Raji (cell line): ENCODE measurements around the gene DST.

Experiments used
- POLR2A ChIP-seq: IDR thresholded peaks from 2 replicates; pipeline ENCODE4 v1.6.1; 2011; ENCODE audit warnings: low read depth, low read length, control low read depth; ENCODE audit not compliant: insufficient read depth

The DST gene

DNA sequence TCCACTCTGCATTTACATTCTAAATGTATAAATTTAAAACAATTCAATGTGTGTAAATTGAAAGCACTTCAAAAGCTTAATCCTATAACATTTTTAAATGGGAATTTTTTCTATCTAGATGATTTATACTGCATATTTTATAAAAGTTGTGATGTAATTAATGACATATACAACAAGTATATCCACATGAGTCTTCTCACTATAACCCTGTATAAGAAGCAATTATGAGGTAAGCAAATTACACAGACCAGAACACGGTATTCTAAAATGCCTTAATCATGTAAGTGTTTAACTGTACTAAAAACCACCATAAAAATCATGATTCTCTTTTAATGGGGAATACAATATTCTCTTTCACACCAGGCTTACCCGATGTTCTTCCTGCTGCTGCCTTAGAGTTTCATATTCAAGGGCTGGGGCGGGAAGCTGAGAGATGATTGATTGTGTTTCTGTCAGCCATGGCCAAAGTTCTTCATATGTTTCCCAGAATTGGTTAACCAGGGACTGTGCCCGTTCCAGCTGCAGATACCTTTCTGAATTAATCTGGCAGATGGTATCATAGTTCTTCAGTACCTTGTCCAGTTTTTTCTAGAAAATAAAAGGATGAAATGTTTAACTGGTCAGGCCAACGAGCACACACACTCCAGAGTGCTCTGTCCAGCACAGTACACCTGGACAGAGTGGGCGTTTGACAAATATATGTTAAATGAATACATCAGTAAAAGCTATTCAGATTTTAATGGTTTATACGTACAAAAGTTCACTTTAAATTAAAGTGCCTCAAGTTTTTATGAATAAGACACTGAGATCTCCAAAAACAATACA is 127.4 kb downstream of the DST start:
- TF ChIP-seq POLR2A, result no peak

DNA sequence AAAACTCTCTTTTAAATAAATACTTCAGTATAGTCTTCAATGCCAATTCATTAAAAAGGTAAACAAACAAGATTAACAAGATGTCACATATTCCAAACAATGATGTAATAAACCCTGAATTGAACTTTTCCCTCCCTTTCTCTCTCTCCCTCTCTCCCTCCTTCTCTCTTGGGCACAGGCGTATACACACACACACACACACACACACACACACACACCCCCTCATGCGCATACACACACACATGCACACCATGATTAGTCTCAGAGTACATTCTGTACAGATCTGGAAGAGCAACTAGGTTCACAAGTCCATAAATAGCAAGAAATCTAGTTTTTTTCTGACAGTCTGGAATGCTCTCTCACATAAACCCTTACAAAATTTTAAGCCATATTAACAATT is 128.3 kb downstream of the DST start:
- no peak for TF ChIP-seq POLR2A

DNA sequence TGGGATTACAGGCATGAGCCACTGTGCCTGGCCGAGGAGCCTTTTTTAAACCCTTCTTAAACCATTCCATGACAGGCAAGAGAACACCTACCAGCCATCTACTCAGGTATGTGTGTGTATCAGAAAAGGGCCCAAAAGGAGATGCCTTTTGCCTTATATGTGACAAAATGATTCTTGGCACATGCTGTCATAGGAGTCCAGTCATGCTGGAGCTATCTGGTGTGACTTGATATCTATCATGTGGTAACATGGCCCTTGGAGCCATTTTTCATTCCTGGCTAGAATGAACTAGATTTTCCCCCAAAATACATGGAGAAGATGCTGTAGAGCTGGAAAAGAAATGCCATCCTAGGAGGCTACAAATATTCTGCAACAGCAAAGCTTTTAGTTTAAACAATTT is 129.1 kb downstream of the DST start:
- no peak for TF ChIP-seq POLR2A

GRCh38 chr6:56511591-56511990 is 131.1 kb downstream of the DST start:
- no peak for TF ChIP-seq POLR2A

DNA sequence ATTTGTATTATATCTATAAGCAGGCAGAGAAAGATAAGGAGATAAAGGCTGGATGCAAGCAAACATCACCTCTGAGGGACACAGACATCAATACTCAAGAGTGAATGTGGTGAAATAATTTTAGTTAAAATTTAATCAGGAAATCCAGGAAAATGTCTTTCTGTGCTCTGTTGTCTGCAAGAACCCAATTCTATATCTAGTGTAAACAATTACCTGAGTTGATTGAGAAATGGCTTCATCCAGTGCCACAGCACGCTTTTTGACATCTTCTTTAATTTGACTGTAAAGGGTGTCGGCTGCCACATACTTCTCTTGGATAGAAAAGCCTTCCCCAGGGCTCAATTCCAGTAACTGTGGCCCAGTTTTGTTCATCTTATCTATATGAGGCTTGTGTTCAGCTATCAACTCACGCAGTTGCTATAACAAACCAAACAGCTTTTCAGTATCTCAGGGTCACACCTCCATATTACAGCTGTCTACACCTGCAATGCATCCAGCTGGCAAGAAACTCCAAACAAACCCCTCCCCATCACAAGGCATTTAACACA is 131.6 kb downstream of the DST start:
- TF ChIP-seq POLR2A, result no peak

DNA sequence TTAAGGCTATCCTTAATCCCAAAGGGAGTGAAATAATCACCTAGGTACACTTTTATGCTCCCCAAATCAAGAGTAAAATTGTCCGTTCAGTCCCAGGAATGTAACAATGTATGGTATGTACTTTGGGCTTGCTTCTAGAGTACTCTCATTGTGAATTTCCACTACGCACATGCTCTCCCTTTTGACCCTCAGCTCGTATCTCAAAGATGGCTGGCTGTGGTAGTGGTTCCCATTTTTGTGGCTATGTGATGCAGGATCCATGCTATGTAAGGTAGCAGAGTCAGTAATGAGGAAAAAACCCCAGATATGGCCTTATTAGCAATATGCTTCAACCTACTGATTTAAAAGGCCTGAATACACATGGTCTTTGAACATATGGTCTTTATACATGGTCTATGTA is 133.7 kb downstream of the DST start:
- no peak for TF ChIP-seq POLR2A

DNA sequence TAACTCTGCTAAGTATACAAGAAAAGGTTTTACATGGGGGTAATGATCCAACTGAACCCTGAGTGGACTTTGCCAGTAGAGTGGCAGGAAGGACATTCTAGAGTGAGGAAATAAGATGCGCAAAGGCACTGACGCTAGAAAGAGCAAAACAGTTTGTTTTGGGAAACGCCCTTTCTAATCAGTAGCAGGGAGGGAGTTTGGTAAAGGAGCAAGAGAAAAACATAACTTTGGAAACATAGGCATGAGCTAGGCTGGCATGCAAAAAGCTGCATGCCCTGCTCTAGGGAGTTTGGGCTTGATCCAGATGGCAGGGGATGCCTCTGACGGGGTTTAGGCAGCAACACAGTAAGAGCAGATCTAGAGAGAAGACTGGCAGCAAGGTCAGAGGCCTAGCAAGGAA is 135.2 kb downstream of the DST start:
- no peak for TF ChIP-seq POLR2A

DNA sequence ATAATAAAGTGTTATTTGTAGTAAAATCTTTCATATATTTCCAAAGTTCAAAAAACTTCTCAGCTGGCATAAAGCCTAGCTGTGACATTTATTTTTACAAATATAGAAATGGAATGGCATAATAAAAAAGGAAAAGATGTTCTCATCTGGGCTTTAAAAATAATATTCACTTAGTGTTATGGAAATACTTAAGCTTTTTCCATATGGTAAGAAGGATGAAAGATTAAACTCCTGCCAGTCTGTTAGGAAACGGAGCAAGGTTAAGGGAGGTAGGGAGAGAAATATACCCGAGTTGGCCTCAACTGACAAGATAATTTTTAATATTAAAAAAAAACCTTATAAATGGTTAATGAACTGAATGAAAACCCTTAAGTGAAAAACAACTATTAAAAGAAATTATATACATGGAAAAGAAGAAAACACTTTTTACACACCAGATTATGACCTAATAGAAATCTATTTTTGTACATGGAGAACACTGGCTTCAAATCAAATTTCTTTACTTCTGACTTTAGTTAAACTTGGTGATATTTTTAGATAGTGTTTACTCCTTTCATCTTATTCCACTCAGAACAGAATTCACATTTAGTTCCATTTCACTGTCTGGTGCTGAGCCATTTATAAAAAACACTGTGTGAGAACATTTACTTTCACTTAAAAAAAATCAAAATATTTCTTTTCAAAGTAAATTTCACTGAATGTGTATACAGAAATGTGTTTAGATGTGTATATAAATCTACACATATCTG is 137.0 kb downstream of the DST start:
- no peak for TF ChIP-seq POLR2A

DNA sequence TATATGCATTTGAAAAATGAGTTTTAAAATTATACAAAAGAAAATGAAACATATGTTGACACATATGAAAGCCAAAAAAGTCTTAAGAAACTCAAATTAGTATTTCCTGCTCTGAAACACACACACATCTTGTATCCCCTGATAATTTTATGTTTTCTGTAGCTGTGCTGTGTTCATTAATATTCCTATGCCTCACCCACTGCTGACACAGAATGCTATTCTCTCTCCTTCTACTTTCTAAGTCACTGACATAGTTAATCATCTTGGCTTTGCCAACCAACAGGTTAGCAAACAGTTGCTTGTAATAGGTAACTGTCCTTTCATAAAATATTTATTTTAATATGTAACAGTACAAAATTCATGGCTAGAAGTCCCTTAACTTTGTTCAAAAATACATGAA is 140.7 kb downstream of the DST start:
- no peak for TF ChIP-seq POLR2A

DNA sequence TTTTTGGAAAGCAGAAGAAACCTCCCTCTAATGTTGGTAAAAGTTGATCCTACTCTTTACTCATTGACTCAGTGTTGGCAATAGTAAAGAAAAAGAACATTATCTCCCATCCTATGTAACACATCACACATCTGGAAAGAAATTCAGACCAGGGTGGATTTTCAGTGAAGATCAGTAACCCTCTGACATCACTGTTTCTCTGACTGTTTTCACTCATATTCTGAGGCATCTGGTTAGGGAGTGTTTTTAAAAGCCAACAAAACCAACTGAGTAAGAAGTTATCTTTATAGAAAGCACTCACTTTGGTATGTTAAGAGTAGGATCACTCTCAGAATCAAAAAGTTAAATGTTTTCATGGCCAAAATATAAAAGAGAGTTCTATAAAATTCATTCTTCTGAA is 143.6 kb downstream of the DST start:
- TF ChIP-seq POLR2A, result no peak

DNA sequence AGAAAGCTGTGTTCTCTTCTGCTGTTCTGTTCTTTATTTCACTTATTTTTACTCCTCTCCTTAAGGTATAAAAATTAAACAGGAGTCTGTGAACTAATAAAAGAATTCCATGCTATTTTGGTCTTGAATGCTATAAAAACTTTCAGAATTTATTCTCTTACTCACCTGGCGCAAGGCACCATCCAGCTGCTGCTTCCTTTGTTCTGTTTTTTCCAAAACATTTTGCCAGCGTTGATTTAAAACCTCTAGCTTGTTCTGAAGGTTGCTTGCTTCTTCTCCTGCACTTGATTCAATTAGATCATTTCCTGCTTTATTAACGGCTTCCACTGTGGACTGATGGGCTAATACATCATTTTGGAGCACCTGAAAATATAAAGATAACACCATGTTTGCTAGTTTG is 145.0 kb downstream of the DST start:
- TF ChIP-seq POLR2A, result no peak

- no peak for TF ChIP-seq POLR2A
Measured at GRCh38 chr6:56497240-56497639, 145.4 kb downstream of the DST start.

- TF ChIP-seq POLR2A, result no peak
Measured at GRCh38 chr6:56495654-56496053, 147.0 kb downstream of the DST start.

DNA sequence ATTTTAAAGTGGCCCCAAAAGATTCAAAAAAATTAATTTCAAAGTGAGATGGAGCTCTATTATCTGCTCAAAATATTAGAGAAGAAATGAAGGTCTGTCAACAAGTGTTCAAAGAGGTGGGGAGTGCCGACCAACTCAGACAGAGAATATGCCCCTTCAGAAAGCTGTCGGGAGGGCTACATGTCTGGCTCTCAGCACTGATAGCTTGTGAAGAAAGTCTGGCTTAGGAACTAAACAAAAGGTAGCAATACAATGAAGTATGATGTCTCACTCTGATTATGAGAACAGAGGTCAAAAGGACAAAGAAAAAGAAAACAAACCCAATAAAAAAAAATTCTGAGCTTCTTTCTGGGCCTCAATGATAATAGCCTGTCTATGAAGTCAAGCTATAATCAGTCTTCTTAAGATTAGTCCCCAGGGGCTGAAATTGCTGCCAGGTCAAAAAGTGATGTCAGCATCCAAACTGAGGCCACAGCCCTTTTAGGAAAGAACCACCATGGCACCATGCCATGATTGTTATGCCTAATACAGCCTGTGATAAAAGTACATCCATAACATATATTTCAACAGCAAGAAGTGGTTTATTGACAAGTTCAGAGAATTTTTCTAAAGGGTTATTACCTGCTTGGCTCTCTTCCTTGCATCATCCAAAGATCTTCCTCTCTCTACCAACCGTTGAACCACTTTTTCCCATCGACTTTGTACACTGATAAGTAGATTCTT is 150.9 kb downstream of the DST start:
- no peak for TF ChIP-seq POLR2A

GRCh38 chr6:56490993-56491392 is 151.7 kb downstream of the DST start:
- TF ChIP-seq POLR2A, result no peak
